ENCODE results near the gene GLDN.

GRCh38 chr15:51401051-51401780, 59.8 kb downstream of the GLDN start:
- no peak for TF ChIP-seq POLR2AphosphoS5 (IDR thresholded peaks at IDR 0.05)
- no peak for TF ChIP-seq EZH2 (IDR thresholded peaks at IDR 0.05; ENCODE audit: borderline replicate concordance, insufficient read depth, low read length, poor library complexity, severe bottlenecking)

All from neural cell (in vitro differentiated cells).